ENCODE measurements around the gene PTX4. TPM values are rescaled to one million over a fixed set of nuclear protein-coding genes. Genes with fewer than 3 reads are reported as not detected.

The PTX4 gene
- total RNA-seq, 6 experiments from 2014 or later = not detected

GRCh38 chr16:1449201-1449788 lies 39.4 kb downstream of the PTX4 start:
- Histone ChIP-seq H3K36me3 (peaks cover 0 to 35% (median under 1%) of the 10 kb centered on the region in 4 donors), H3K4me1 (no peaks in the 10 kb centered on the region), H3K4me3 (no peak overlapping the region), H3K27ac (no peak overlapping the region), H3K27me3 (no peaks in the 10 kb centered on the region), H3K9me3 (no peaks in the 10 kb centered on the region)
- intact Hi-C loops (cut with DNase I) = no loop called here
- ATAC-seq (no peak), DNase-seq (no peak)
- TF ChIP-seq CTCF (IDR thresholded peaks at IDR 0.05) = no peak
- TF ChIP-seq POLR2A (IDR thresholded peaks at IDR 0.05) = no peak
- WGBS (ENCODE audit: insufficient coverage, low coverage, low lambda C conversion rate, missing lambda C conversion rate) = 98% methylated on average over 8 of the region's 25 CpGs

GRCh38 chr16:1448536-1449116 lies 40.1 kb downstream of the PTX4 start:
- ATAC-seq (no peak), DNase-seq (no peak)
- no peaks in the 10 kb centered on the region for H3K27me3 ChIP-seq
- peaks cover 0 to 30% (median under 1%) of the 10 kb centered on the region in 4 donors for H3K36me3 ChIP-seq
- no peak overlapping the region for H3K27ac ChIP-seq
- intact Hi-C loops (cut with DNase I) = no loop called here
- WGBS (ENCODE audit: insufficient coverage, low coverage, low lambda C conversion rate, missing lambda C conversion rate) = no CpG with 5 or more reads among the region's 30 CpGs
- H3K4me3 ChIP-seq = no peak overlapping the region
- H3K4me1 ChIP-seq = no peaks in the 10 kb centered on the region
- H3K9me3 ChIP-seq = no peaks in the 10 kb centered on the region
- TF ChIP-seq POLR2A (IDR thresholded peaks at IDR 0.05) (no peak), CTCF (IDR thresholded peaks at IDR 0.05) (no peak)

GRCh38 chr16:1447965-1448364 lies 40.8 kb downstream of the PTX4 start:
- H3K4me3 ChIP-seq = no peak overlapping the region
- 93% methylated on average over 3 of the region's 11 CpGs for WGBS (ENCODE audit: insufficient coverage, low coverage, low lambda C conversion rate, missing lambda C conversion rate)
- peaks cover 0 to 26% (median under 1%) of the 10 kb centered on the region in 4 donors for H3K36me3 ChIP-seq
- ATAC-seq = no peak
- H3K9me3 ChIP-seq = no peaks in the 10 kb centered on the region
- TF ChIP-seq CTCF (IDR thresholded peaks at IDR 0.05) = no peak
- TF ChIP-seq POLR2A (IDR thresholded peaks at IDR 0.05) = no peak
- DNase-seq = no peak
- H3K27me3 ChIP-seq = no peaks in the 10 kb centered on the region
- intact Hi-C loops (cut with DNase I) = no loop called here
- H3K4me1 ChIP-seq = no peaks in the 10 kb centered on the region
- H3K27ac ChIP-seq = no peak overlapping the region

- ATAC-seq = no peak
- Histone ChIP-seq H3K4me3 (no peak overlapping the region), H3K27ac (no peak overlapping the region), H3K27me3 (no peaks in the 10 kb centered on the region), H3K9me3 (no peaks in the 10 kb centered on the region), H3K36me3 (peaks cover 0 to 18% (median 0%) of the 10 kb centered on the region in 4 donors), H3K4me1 (no peaks in the 10 kb centered on the region)
- TF ChIP-seq POLR2A (IDR thresholded peaks at IDR 0.05) (no peak), CTCF (IDR thresholded peaks at IDR 0.05) (no peak)
- intact Hi-C loops (cut with DNase I) = no loop called here
- no peak for DNase-seq
- no CpG with 5 or more reads among the region's 41 CpGs for WGBS (ENCODE audit: insufficient coverage, low coverage, low lambda C conversion rate, missing lambda C conversion rate)
These were observed 42.3 kb downstream of the PTX4 start for GRCh38 chr16:1446296-1447080.

All from right lobe of liver (tissue), 6 donors.